KBM-7 (cell line): ENCODE measurements around the gene POC1B.

ENCODE experiments used
- DNase-seq: peaks from one replicate; pipeline ENCODE4 v3.0.0-alpha.2; 2015
- in situ Hi-C: fragments of 300-500 bp; cut with MboI; formaldehyde crosslinking; loops from 2 replicates; pipeline ENCODE4 v1.14.3; 2020; ENCODE audit warnings: low sequenced_read_pairs, low pct_unique_long_range_greater_than_20kb, mixed read lengths

Gene POC1B

GRCh38 chr12:89504560-89505346 is 21.1 kb downstream of the POC1B start:
- in situ Hi-C loops: no loop called here
- DNase-seq: no peak

GRCh38 chr12:89501793-89502192 is 24.1 kb downstream of the POC1B start:
- in situ Hi-C loops: no loop called here
- no peak for DNase-seq

- in situ Hi-C loops: no loop called here
- DNase-seq: no peak
Measured at GRCh38 chr12:89499857-89500256, 26.0 kb downstream of the POC1B start.

GRCh38 chr12:89497467-89497866 is 28.4 kb downstream of the POC1B start:
- in situ Hi-C loops: no loop called here
- DNase-seq: no peak

GRCh38 chr12:89497005-89497404 is 28.8 kb downstream of the POC1B start:
- in situ Hi-C loops: no loop called here
- DNase-seq: no peak

GRCh38 chr12:89494411-89495231 is 31.2 kb downstream of the POC1B start:
- no peak for DNase-seq

GRCh38 chr12:89493670-89494302 is 32.1 kb downstream of the POC1B start:
- DNase-seq: peak; percentile 53
- in situ Hi-C loops: no loop called here

More at GRCh38 chr12:89494411-89495231, 31.2 kb downstream of the POC1B start:
- in situ Hi-C loops: no loop called here

GRCh38 chr12:89492883-89493282 is 33.0 kb downstream of the POC1B start:
- DNase-seq: no peak
- in situ Hi-C loops: no loop called here

- DNase-seq: no peak
- in situ Hi-C loops: no loop called here
Measured at GRCh38 chr12:89490922-89491321, 34.9 kb downstream of the POC1B start.

- in situ Hi-C loops: no loop called here
- no peak for DNase-seq
Measured at GRCh38 chr12:89486264-89486663, 39.6 kb downstream of the POC1B start.

GRCh38 chr12:89484470-89484869 is 41.4 kb downstream of the POC1B start:
- in situ Hi-C loops: no loop called here

GRCh38 chr12:89481213-89481914 is 44.5 kb downstream of the POC1B start:
- DNase-seq: no peak
- in situ Hi-C loops: no loop called here

More at GRCh38 chr12:89484470-89484869, 41.4 kb downstream of the POC1B start:
- DNase-seq: no peak

GRCh38 chr12:89479982-89480381 is 45.9 kb downstream of the POC1B start:
- in situ Hi-C loops: no loop called here
- DNase-seq: no peak

GRCh38 chr12:89477633-89478279 is 48.1 kb downstream of the POC1B start:
- DNase-seq: no peak
- in situ Hi-C loops: no loop called here

- no peak for DNase-seq
- in situ Hi-C loops: no loop called here
Measured at GRCh38 chr12:89476904-89477595, 48.8 kb downstream of the POC1B start.

GRCh38 chr12:89476232-89476631 is 49.6 kb downstream of the POC1B start:
- DNase-seq: no peak
- in situ Hi-C loops: no loop called here

GRCh38 chr12:89475203-89475990 is 50.5 kb downstream of the POC1B start:
- DNase-seq: no peak
- in situ Hi-C loops: no loop called here
